Measurements from ENCODE around the gene PROB1. TPM values are rescaled to one million over a fixed set of nuclear protein-coding genes. Genes with fewer than 3 reads are reported as not detected.
A peak's percentile ranks its signal among the peaks of the same experiment; 100 is the strongest.

The PROB1 gene
- total and polyA plus RNA-seq, 9 of the 15 experiments (the other 6 are each of a cell fraction or from before 2014, with no cell fraction given): 0.01 to 1.8 (median 0.47) TPM

- TF ChIP-seq KAT2B (IDR thresholded peaks at IDR 0.05; ENCODE audit: low read depth, low read length): no peak
- peak; percentile 39 for TF ChIP-seq ESRRA (IDR thresholded peaks at IDR 0.05; ENCODE audit: borderline replicate concordance, low read depth)
- no peak for TF ChIP-seq ZNF57 (CRISPR knock-in tag; IDR thresholded peaks at IDR 0.05)
- 0 out of 2 replicates have a peak, but pooled peaks have one; percentile 6 for TF ChIP-seq ZNF12 (CRISPR knock-in tag; IDR thresholded peaks at IDR 0.05)
- no peak for TF ChIP-seq ETS2 (tag; IDR thresholded peaks at IDR 0.05; ENCODE audit: borderline replicate concordance, poor library complexity, severe bottlenecking)
- TF ChIP-seq CSDE1 (IDR thresholded peaks at IDR 0.05): no peak
- TF ChIP-seq ZNF449 (CRISPR knock-in tag; IDR thresholded peaks at IDR 0.05): no peak
- peak; percentile 97 for TF ChIP-seq MAX (CRISPR knock-in tag; IDR thresholded peaks at IDR 0.05)
- TF ChIP-seq NCOA1 (IDR thresholded peaks at IDR 0.05; ENCODE audit: low read depth): 0 out of 2 replicates have a peak, but pooled peaks have one; percentile 62
- no peak for TF ChIP-seq NFIX (CRISPR knock-in tag; IDR thresholded peaks at IDR 0.05; ENCODE audit: low read depth)
- peak; percentile 7 for TF ChIP-seq ZFP36 (IDR thresholded peaks at IDR 0.05; ENCODE audit: low read depth, low read length, partially characterized antibody)
- no peak for TF ChIP-seq ARHGAP35 (IDR thresholded peaks at IDR 0.05; ENCODE audit: partially characterized antibody)
- no peak for TF ChIP-seq BDP1 (IDR thresholded peaks at IDR 0.05; ENCODE audit: insufficient read depth, insufficient read length)
- TF ChIP-seq HDAC2 (IDR thresholded peaks at IDR 0.05): peak; percentile 54; the same call in 1 of the 2 replicates
- peak; percentile 64 for TF ChIP-seq HNRNPLL (IDR thresholded peaks at IDR 0.05; ENCODE audit: low read depth, low read length, poor library complexity, severe bottlenecking)
- TF ChIP-seq STAG1 (CRISPR knock-in tag; IDR thresholded peaks at IDR 0.05; ENCODE audit: borderline replicate concordance): no peak
- 0 out of 2 replicates have a peak, but pooled peaks have one; percentile 33 for TF ChIP-seq MEF2D (tag; conservative IDR thresholded peaks at IDR 0.05; ENCODE audit: low read depth)
- no peak for TF ChIP-seq ZNF277 (CRISPR knock-in tag; IDR thresholded peaks at IDR 0.05; ENCODE audit: borderline replicate concordance)
- peak; percentile 28; the same call in 1 of the 2 replicates for TF ChIP-seq LEF1 (IDR thresholded peaks at IDR 0.05)
- no peak for TF ChIP-seq ZNF76 (CRISPR knock-in tag; IDR thresholded peaks at IDR 0.05; ENCODE audit: borderline replicate concordance)
- no peak; the same call in 1 of the 2 replicates for TF ChIP-seq NFE2 (IDR thresholded peaks at IDR 0.05; ENCODE audit: low read depth)
- no peak for TF ChIP-seq ELF2 (CRISPR knock-in tag; IDR thresholded peaks at IDR 0.05)
- TF ChIP-seq NR1H2 (CRISPR knock-in tag; IDR thresholded peaks at IDR 0.05): no peak
- TF ChIP-seq PHTF2 (CRISPR knock-in tag; IDR thresholded peaks at IDR 0.05): no peak
- peak; percentile 80 for TF ChIP-seq PKNOX1 (IDR thresholded peaks at IDR 0.05)
Measured at GRCh38 chr5:139341689-139342422, 53.0 kb downstream of the PROB1 start, which contains the start of gene PAIP2 (continued).
